GM19099 (cell line): Measurements from ENCODE around the gene RAD51B.

Experiments used
- POLR2A ChIP-seq: IDR thresholded peaks from 3 replicates; pipeline ENCODE4 v1.6.1; 2011; ENCODE audit warnings: low read depth; ENCODE audit not compliant: insufficient read length; ENCODE audit errors: extremely low read depth

Gene RAD51B

DNA sequence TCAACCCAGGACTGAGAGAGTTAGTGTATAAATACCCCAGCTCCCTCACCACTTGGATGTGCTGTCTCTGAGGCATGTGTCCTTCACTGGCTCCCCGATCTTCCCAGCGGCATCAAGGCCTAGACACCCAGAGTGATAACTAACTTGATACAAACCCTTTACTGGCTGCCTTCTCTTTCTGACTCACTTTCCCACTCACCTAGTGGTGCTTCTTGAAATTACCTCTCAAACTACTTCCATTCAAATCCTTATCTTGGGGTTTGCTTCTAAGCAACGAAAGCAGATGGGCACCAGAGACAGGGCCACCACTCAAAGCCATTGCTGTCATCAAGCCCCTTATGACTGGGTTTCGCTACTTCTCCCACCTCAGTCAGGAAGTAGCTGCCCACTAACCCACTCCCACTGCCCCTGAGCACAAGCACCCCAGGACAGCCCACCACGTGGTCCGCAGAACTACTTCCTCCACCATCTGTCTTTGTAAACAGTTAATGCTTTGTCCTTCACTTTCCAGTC, 956.1 kb downstream of the RAD51B start:
- no peak for TF ChIP-seq POLR2A

DNA sequence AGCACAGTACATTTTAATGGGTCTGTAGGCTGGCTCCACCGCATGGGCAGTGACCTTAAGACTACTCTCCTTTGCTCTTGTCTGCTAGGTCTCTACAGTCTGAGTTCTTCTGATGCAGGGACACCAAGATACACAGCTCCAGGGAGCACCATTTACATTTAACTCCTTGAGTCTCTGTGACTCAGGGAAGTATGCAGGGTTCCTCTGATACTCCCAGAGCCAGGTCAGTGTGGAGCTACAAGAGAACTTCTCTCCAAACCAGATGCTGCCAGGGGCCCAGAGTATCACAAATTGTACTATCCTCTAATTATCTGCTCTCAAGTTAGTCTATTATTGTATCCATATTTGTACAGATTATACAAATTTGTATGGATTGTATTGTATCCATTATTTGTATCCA, 958.1 kb downstream of the RAD51B start:
- TF ChIP-seq POLR2A = no peak
